GM23338 (cell line): ENCODE data around the gene CYTH1.

ENCODE experiments used
- CREB1 ChIP-seq: fragments of 250-450 bp; sonication (Bioruptor Pico); IDR thresholded peaks from 2 replicates; pipeline ENCODE4 v1.5.0; 2020; ENCODE audit warnings: low read depth, mild to moderate bottlenecking, moderate library complexity
- CTCF ChIP-seq, 2 experiments: fragments of 200-600 bp in 1 of 2; sonication (generic) in 1 of 2; conservative IDR thresholded peaks; 2 replicates each; pipeline versions ENCODE4 v1.5.1 to v1.6.1; 2016 to 2017; ENCODE audit warnings: antibody characterized with exemption in 2 of 2, low read depth in 2 of 2, mild to moderate bottlenecking in 2 of 2, moderate library complexity in 1 of 2
- EZH2 ChIP-seq: fragments of 200-600 bp; sonication (generic); IDR thresholded peaks from one replicate; pipeline ENCODE4 v1.8.0; 2017; ENCODE audit warnings: antibody characterized with exemption, mild to moderate bottlenecking, low read depth; ENCODE audit not compliant: unreplicated experiment
- EZH2phosphoT487 ChIP-seq: fragments of 200-600 bp; sonication (generic); IDR thresholded peaks from one replicate; pipeline ENCODE4 v1.8.1; 2018; ENCODE audit warnings: antibody characterized with exemption; ENCODE audit not compliant: unreplicated experiment
- POLR2AphosphoS5 ChIP-seq: IDR thresholded peaks from 2 replicates; pipeline ENCODE4 v1.6.1; 2016; ENCODE audit warnings: antibody characterized with exemption, low read depth

- TF ChIP-seq CTCF (conservative IDR thresholded peaks at IDR 0.05; ENCODE audit: low read depth in 2 of 2) (peak; percentile 81 to 98), EZH2 (no peak), POLR2AphosphoS5 (no peak), CREB1 (CRISPR knock-in tag) (no peak), EZH2phosphoT487 (no peak)
Observed at GRCh38 chr17:78708510-78708973, 73.5 kb downstream of the CYTH1 start.
